ACC112 (cell line): ENCODE results near the gene MAST4.

Experiments used
- H2AFZ ChIP-seq: fragments of 200-600 bp; sonication (generic); one replicate; pipeline ENCODE4 v1.6.0; 2017; ENCODE audit warnings: antibody characterized with exemption, low read length; ENCODE audit not compliant: unreplicated experiment
- H3K27ac ChIP-seq: fragments of 200-600 bp; sonication (generic); 2 replicates; pipeline ENCODE4 v1.5.1; 2014; ENCODE audit warnings: low read depth, mild to moderate bottlenecking, antibody characterized with exemption, low read length, moderate library complexity
- H3K27me3 ChIP-seq: fragments of 200-600 bp; sonication (generic); 2 replicates; pipeline ENCODE4 v1.6.1; 2014; ENCODE audit warnings: mild to moderate bottlenecking, antibody characterized with exemption, low read length, moderate library complexity, mixed read lengths; ENCODE audit not compliant: insufficient read depth
- H3K36me3 ChIP-seq: fragments of 200-600 bp; sonication (generic); 2 replicates; pipeline ENCODE4 v1.6.1; 2016; ENCODE audit warnings: mild to moderate bottlenecking, antibody characterized with exemption, low read length, moderate library complexity, mixed read lengths; ENCODE audit not compliant: insufficient read depth
- H3K4me1 ChIP-seq: fragments of 200-600 bp; sonication (generic); one replicate; pipeline ENCODE4 v1.6.1; 2016; ENCODE audit warnings: low read length, mixed read lengths; ENCODE audit not compliant: insufficient read depth, unreplicated experiment, control insufficient read depth
- H3K4me3 ChIP-seq: fragments of 200-600 bp; sonication (generic); 2 replicates; pipeline ENCODE4 v1.5.1; 2014; ENCODE audit warnings: mild to moderate bottlenecking, low read depth, low read length
- H3K79me2 ChIP-seq: fragments of 200-600 bp; sonication (generic); one replicate; pipeline ENCODE4 v1.6.0; 2016; ENCODE audit warnings: low read length; ENCODE audit not compliant: control insufficient read depth, unreplicated experiment, insufficient read depth

MAST4 gene

DNA sequence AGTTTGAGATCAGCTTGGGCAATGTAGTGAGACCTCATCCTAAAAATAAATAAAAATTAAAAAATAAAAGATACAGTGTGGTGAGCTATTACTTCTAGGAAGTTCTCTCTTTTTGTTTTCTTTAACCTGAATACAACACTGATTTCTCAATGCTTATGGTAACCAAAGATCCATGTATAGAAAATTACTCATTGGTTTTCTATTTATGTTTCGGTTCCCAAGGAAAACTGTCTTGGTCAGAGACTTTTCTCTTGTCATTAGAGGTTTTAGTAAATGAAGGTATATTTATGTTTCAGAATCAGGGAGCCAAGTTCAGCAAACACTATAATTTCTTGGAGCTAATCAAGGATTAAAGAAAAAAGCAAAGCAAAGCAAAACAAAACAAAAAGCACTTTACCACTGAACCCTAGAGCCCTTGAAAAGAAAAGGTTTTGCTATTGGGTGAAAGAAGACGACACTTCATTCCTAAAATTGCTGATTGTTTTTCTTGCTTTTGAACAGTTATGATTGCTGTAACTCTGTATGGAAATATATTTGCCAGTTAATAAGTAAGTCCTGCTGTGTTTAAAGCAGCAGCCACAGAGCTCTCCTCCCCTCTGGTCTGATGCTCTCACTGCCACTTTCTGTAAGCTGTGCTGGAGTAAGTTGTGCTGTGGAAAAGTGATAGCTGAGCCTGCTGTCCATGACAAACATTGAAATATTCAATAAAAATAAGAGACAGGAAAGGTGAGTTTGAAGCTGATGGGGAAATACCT is 302.2 kb downstream of the MAST4 start:
- no peaks in the 10 kb centered on the region for H3K4me1 ChIP-seq
- H2AFZ ChIP-seq: no peak overlapping the region
- H3K27ac ChIP-seq: no peak overlapping the region
- H3K27me3 ChIP-seq: no peaks in the 10 kb centered on the region
- no peaks in the 10 kb centered on the region for H3K36me3 ChIP-seq
- no peaks in the 10 kb centered on the region for H3K79me2 ChIP-seq
- no peak overlapping the region for H3K4me3 ChIP-seq

- Histone ChIP-seq H2AFZ (no peak overlapping the region), H3K27me3 (no peaks in the 10 kb centered on the region), H3K4me3 (no peak overlapping the region), H3K79me2 (no peaks in the 10 kb centered on the region), H3K36me3 (no peaks in the 10 kb centered on the region), H3K4me1 (no peaks in the 10 kb centered on the region), H3K27ac (no peak overlapping the region)
Observed at GRCh38 chr5:66903218-66903617, 307.0 kb downstream of the MAST4 start.

DNA sequence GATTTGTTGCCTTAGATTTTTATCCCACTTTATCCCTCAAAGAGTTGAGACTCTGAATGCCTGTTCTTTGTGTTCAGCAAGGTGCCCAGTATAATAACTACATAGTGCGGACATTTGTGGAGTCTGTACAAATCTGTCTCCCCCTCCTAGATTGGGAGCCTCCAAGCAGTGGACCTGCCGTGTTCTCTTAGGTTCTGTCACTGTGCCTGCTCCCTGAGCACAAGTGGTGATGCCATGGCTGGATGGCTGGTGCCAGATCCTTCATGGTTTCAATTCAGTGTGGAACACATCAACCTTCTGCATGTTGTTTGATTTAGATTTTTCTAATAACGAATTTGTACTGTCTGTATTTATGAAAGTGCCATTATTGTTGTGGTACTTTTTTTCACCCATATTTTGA is 307.5 kb downstream of the MAST4 start:
- no peak overlapping the region for H3K4me3 ChIP-seq
- H3K4me1 ChIP-seq: no peaks in the 10 kb centered on the region
- no peaks in the 10 kb centered on the region for H3K79me2 ChIP-seq
- H2AFZ ChIP-seq: no peak overlapping the region
- no peak overlapping the region for H3K27ac ChIP-seq
- no peaks in the 10 kb centered on the region for H3K36me3 ChIP-seq
- no peaks in the 10 kb centered on the region for H3K27me3 ChIP-seq

DNA sequence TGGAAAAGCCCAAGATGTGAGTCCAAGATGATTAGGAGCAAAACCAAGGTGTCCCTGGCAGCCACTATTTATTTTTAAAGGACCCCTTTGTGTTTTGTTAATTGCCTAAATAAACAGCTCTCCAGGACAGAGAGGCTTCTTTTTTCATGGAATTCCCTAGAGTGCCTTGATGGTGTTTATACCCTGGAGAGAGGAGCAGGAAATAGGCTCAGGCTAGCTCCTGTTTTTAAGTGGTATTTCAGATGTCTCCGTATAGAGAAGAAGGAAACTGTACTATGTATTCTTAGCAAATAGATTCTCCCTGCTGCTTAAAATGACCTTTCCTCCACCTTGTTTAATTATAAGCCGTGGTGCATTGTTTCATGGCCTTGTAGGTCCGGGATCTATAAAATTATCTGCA is 308.0 kb downstream of the MAST4 start:
- H3K27ac ChIP-seq: no peak overlapping the region
- no peak overlapping the region for H3K4me3 ChIP-seq
- no peaks in the 10 kb centered on the region for H3K27me3 ChIP-seq
- no peaks in the 10 kb centered on the region for H3K79me2 ChIP-seq
- H3K4me1 ChIP-seq: no peaks in the 10 kb centered on the region
- no peak overlapping the region for H2AFZ ChIP-seq
- H3K36me3 ChIP-seq: no peaks in the 10 kb centered on the region

- Histone ChIP-seq H3K27me3 (no peaks in the 10 kb centered on the region), H3K4me1 (no peaks in the 10 kb centered on the region), H3K4me3 (no peak overlapping the region), H3K27ac (no peak overlapping the region), H3K36me3 (no peaks in the 10 kb centered on the region), H2AFZ (no peak overlapping the region), H3K79me2 (no peaks in the 10 kb centered on the region)
Observed at GRCh38 chr5:66906021-66906420, 309.8 kb downstream of the MAST4 start.

DNA sequence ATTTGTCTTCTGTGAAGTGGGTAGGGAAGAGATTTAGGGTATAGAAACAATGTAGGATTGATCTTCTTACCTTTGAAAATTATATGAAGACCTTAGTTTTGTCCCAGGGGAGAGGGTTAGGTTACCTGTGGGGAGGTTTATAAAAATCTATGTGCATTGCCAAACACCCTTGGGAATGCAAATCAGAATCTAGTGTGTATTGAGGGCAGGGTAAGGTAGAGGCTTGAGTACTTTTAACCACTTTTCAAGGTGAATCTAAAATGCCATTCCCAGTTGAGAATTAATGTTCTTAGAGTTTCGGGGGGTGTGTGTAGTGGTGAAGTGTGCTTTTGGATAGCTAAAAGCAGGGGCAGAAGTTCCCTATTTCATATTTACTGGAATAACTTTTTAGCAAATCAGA is 312.0 kb downstream of the MAST4 start:
- no peak overlapping the region for H2AFZ ChIP-seq
- no peaks in the 10 kb centered on the region for H3K36me3 ChIP-seq
- no peaks in the 10 kb centered on the region for H3K79me2 ChIP-seq
- no peaks in the 10 kb centered on the region for H3K4me1 ChIP-seq
- H3K27me3 ChIP-seq: no peaks in the 10 kb centered on the region
- no peak overlapping the region for H3K27ac ChIP-seq
- H3K4me3 ChIP-seq: no peak overlapping the region

DNA sequence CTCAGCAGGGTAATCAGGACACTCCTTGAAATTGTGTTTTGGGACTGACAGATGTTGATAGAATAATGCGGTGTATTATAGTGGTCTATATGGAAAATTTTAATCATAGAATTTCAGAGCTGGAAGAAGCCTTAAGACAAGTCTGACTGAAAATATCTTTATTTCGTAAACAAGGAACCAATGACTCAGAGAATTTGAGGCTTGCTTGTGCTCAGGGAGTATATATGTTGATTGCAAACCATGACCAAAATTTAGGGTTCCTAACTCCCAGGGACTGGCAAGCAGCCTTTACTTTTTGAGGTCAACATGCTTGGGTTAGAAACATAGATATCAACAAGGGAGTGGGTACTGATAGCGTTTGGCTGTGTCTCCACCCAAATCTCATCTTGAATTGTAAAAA is 313.2 kb downstream of the MAST4 start:
- H3K36me3 ChIP-seq: no peaks in the 10 kb centered on the region
- H3K27ac ChIP-seq: no peak overlapping the region
- no peak overlapping the region for H2AFZ ChIP-seq
- no peaks in the 10 kb centered on the region for H3K4me1 ChIP-seq
- H3K27me3 ChIP-seq: no peaks in the 10 kb centered on the region
- no peak overlapping the region for H3K4me3 ChIP-seq
- no peaks in the 10 kb centered on the region for H3K79me2 ChIP-seq

DNA sequence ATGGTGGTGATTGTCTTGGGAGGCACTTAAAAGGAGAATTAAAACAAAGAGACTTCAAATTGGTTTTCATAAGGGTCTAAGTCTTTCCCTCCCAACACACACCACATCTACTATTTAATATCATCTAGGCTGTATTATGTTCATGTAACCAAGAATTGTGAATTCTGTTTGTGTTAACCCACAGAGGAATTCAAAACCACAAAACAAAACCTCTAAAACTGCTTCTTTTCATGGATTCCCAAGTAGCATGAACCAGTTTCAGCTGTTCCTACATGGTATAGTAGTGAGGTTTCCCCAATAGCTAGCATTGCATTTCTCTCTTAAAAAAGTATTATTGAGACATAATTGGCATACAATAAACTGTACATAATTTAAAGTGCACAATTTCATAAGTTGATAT is 316.6 kb downstream of the MAST4 start:
- H3K27ac ChIP-seq: no peak overlapping the region
- no peaks in the 10 kb centered on the region for H3K27me3 ChIP-seq
- no peaks in the 10 kb centered on the region for H3K79me2 ChIP-seq
- no peaks in the 10 kb centered on the region for H3K36me3 ChIP-seq
- no peak overlapping the region for H2AFZ ChIP-seq
- H3K4me3 ChIP-seq: no peak overlapping the region
- H3K4me1 ChIP-seq: no peaks in the 10 kb centered on the region

GRCh38 chr5:66915531-66915930 is 319.3 kb downstream of the MAST4 start:
- no peak overlapping the region for H3K27ac ChIP-seq
- H3K4me1 ChIP-seq: no peaks in the 10 kb centered on the region
- no peaks in the 10 kb centered on the region for H3K36me3 ChIP-seq
- H2AFZ ChIP-seq: no peak overlapping the region
- no peak overlapping the region for H3K4me3 ChIP-seq
- H3K79me2 ChIP-seq: no peaks in the 10 kb centered on the region
- H3K27me3 ChIP-seq: no peaks in the 10 kb centered on the region

DNA sequence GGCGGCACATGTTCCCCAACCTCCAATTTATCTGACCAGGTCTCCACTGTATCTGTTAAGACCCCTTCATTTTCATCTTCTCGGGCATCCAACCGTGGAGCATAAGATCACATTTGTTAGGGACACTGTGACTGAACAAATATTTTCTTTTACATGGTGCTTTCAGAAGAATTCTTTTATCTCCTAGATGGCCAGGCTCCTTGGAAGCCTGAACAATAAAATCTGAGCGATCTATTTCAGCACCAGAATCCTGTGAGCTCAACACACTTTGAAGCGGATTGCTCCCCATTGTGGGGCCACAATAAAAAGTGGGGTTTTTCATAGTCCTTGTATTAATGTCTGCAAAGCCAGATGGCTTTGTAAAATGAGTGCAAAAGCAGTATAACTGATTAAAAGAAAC is 326.7 kb downstream of the MAST4 start:
- Histone ChIP-seq H3K4me3 (no peak overlapping the region), H2AFZ (no peak overlapping the region), H3K27me3 (no peaks in the 10 kb centered on the region), H3K4me1 (no peaks in the 10 kb centered on the region), H3K79me2 (no peaks in the 10 kb centered on the region), H3K36me3 (no peaks in the 10 kb centered on the region), H3K27ac (no peak overlapping the region)

- no peaks in the 10 kb centered on the region for H3K4me1 ChIP-seq
- H3K79me2 ChIP-seq: no peaks in the 10 kb centered on the region
- no peaks in the 10 kb centered on the region for H3K27me3 ChIP-seq
- H3K4me3 ChIP-seq: no peak overlapping the region
- no peak overlapping the region for H2AFZ ChIP-seq
- no peaks in the 10 kb centered on the region for H3K36me3 ChIP-seq
- H3K27ac ChIP-seq: no peak overlapping the region
Observed at GRCh38 chr5:66923457-66923856, 327.3 kb downstream of the MAST4 start.
